H1 (cell line): ENCODE measurements around the gene VPS13C. TPM values are rescaled to one million over a fixed set of nuclear protein-coding genes. Genes with fewer than 3 reads are reported as not detected.

ENCODE experiments used
- ATF2 ChIP-seq: IDR thresholded peaks from 2 replicates; pipeline ENCODE4 v1.6.1; 2012; ENCODE audit warnings: low read length, inconsistent platforms
- CHD7 ChIP-seq: fragments of 300-600 bp; sonication (generic); IDR thresholded peaks from 2 replicates; pipeline ENCODE4 v1.7.1; 2012; ENCODE audit warnings: low read length, moderate library complexity, mild to moderate bottlenecking, inconsistent platforms; ENCODE audit not compliant: insufficient replicate concordance
- CTBP2 ChIP-seq: IDR thresholded peaks from 2 replicates; pipeline ENCODE4 v1.7.0; 2011; ENCODE audit warnings: borderline replicate concordance, mild to moderate bottlenecking, moderate library complexity, mixed read lengths, low read length; ENCODE audit not compliant: insufficient read depth, insufficient read length
- EP300 ChIP-seq, 2 experiments: IDR thresholded peaks; 1 replicate in 1 of 2; 2 replicates in 1 of 2; pipeline ENCODE4 v1.6.1; 2011 to 2012; ENCODE audit warnings: low read depth in 2 of 2, low read length in 2 of 2, mild to moderate bottlenecking in 2 of 2, borderline replicate concordance in 1 of 2, inconsistent platforms in 1 of 2, moderate library complexity in 1 of 2
- JUN ChIP-seq: IDR thresholded peaks from 2 replicates; pipeline ENCODE4 v1.6.1; 2011; ENCODE audit warnings: low read depth, mild to moderate bottlenecking, improper control_type of control experiment, low read length
- RFX5 ChIP-seq: IDR thresholded peaks from 2 replicates; pipeline ENCODE4 v1.6.1; 2011; ENCODE audit warnings: low read depth, low read length, improper control_type of control experiment, borderline replicate concordance
- RNF2 ChIP-seq: fragments of 200-900, 300-1000 bp; sonication (generic); IDR thresholded peaks from 2 replicates; pipeline ENCODE4 v1.7.1; 2016; ENCODE audit warnings: borderline replicate concordance, low read depth, mild to moderate bottlenecking, antibody characterized with exemption, low read length; ENCODE audit not compliant: poor library complexity, severe bottlenecking; ENCODE audit errors: missing control alignments
- ZNF274 ChIP-seq: IDR thresholded peaks from 2 replicates; pipeline ENCODE4 v1.7.0; 2012; ENCODE audit warnings: low read length, borderline replicate concordance; ENCODE audit errors: extremely low read depth
- polyA plus RNA-seq, 7 experiments: library from polyadenylated mRNA; depleted of rRNA in 3 of 7; stranded (reverse) in 5 of 7; unstranded in 2 of 7; fragments of >200 nt in 5 of 7; fragments of 200-250 nt in 2 of 7; gene quantifications; 1 replicate in 5 of 7; 2 replicates in 1 of 7; 4 replicates in 1 of 7; pipeline versions ENCODE4 v1.2.1 to v1.2.3, GENCODE V29; 2011 to 2013; ENCODE audit warnings: missing spikeins in 2 of 7, mixed read lengths in 2 of 7
- total RNA-seq: library from RNA; stranded (reverse); fragmentation: NEBNext Ultra II Directional; extraction: Animal tissue kit (Norgen Biotek cat#: 25700); gene quantifications from 2 replicates; pipeline ENCODE4 v1.2.1, GENCODE V29; 2021

The VPS13C gene
- total and polyA plus RNA-seq, 2 of the 8 experiments (the other 6 are each of a cell fraction or from before 2014, with no cell fraction given): 4.8 to 18.8 TPM

DNA sequence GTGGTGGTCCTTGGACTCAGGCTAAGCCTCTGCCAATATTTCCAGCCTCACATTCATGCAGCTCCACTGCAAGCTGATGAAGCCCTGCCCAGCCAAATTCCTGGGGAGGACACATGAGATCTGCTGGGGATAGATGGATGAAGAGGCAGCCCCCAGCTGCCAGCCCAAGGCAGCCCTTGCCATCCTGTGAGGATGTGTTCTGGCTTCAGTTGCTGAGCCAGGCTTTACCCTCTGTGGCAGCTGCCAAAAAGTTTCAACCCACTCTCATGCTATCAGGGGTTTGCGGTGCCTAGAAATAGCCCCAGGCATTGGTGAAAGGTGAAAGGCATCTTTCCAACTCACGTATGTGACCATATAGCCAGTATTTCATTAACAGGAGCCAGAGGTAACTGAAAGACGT is 44.2 kb upstream of the VPS13C start (continued):
- TF ChIP-seq CHD7: no peak
- no peak for TF ChIP-seq ZNF274
- no peak for TF ChIP-seq EP300 (IDR thresholded peaks at IDR 0.05; ENCODE audit: borderline replicate concordance in 1 of 2, low read depth in 2 of 2, low read length in 2 of 2)
- TF ChIP-seq JUN: no peak
- TF ChIP-seq RFX5: no peak
- TF ChIP-seq CTBP2: no peak
- TF ChIP-seq ATF2: no peak
- TF ChIP-seq RNF2: no peak
